GF-D8 (cell line): ENCODE data around the gene TTC3.
"Not testable (repeated sequence)": the region's sequence is repeated elsewhere in the genome, so short reads cannot be mapped to it uniquely, and the experiment has no call there.

ENCODE experiments used
- DNase-seq: peaks from one replicate; lab custom pipeline; 2025; lab: John Stamatoyannopoulos, UW

TTC3 gene

DNA sequence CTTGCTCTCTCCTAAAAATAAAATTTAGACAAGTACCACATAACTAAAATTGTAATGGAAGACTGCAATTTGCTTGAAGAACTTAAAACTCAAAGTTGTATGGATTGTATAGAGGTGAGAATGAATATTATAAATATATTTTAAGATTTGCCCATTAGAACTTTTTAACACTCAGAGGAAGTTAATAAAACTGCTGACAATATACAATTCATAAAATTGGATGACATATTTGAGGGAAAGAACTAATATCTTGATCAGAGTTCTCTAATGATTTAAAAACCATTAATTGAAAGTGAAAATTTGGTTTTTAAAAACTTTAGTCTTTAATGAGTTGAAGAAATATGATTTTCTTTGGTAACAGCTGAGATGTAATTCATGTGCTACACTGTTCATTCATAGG lies 20.9 kb downstream of the TTC3 start:
- DNase-seq = no peak

DNA sequence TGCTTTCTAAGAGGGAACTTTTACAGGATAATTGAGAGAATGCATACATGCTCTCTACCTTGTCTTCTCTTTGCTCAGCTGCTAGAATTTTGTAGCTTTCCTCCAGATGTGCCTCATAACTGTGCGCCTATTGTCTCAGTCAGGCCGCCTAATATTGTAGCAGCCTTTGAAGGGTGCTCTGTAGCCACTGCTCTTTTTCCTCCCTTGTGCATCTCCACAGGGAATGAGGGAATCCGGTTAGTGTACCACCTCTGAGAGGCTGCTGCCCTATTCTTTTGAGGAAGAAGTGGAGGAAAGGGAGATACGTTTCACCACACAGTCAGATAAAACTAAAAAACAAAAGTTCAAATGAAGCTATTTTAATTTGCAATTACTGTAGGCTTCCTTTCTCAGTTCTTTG lies 22.8 kb downstream of the TTC3 start:
- DNase-seq = no peak

DNA sequence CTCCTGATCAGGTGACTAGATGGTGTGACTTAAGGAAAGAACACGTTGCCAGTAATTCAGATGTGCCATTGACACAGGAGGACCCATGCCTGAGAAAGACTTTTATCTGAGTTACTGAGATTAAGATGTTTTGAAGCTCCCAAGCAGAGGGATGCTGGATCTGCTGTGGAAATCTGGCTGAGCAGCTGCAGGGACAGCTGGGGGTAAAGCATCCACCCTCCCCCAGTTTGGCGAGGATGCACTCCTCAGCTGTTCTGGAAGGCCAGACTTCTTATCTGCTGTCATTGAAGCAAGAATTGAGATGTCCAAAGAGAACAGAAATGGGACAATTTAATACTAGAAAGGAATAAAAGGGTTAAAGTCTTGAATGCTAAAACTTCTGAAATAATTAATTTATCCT lies 25.7 kb downstream of the TTC3 start:
- DNase-seq = no peak

DNA sequence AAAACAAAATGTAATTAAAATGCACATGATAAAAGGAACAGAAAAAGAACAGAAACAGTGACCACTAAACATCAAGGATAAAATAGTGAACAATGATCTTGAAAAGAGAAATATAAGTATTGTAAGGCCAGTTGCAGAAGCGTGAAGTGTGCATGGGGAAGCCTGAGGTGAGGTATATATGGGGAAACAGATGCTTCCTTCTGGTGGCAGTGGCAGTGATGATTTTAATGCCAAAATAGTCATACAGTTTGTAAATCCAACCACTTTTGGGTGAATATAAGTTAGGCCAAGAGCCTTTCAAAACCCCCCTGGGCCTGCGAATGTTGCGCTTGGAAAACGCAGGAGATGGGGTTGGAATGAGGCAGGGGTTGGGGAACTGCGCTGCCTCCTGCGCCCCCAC lies 27.3 kb downstream of the TTC3 start:
- DNase-seq = no peak

DNA sequence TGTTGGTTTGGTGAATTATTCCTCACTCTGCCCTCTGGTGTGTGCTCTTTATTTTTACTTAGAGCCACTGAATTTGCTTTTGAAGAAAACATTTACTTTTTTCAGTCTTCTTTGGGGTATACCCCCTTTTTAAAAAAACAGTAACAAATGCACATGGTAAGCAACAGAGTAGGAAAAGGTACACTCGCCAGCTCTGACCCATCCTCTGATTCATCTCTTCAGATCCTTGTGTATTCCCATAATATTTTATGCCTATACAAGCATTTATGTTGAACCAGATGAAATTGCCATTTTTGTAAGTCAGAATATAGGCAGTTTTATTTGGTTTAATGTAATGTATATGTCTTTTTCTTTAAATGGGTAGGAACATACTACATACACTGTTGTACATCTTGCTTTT lies 28.3 kb downstream of the TTC3 start:
- no peak for DNase-seq

DNA sequence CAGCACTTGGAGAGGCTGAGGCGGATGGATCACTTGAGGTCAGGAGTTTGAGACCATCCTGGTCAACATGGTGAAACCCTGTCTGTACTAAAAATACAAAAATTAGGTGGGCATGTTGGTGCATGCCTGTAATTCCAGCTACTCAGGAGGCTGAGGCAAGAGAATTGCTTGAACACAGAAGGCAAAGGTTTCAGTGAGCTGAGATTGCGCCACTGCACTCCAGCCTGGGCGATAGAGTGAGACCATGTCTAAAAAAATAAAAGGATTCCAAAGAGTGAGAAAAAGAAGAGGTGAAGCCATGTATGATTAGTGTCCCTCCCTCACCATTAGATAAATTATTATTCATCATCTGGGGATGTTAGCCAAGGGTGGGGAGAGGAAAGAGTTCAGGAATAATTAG lies 29.7 kb downstream of the TTC3 start:
- not testable (repeated sequence) for DNase-seq

DNA sequence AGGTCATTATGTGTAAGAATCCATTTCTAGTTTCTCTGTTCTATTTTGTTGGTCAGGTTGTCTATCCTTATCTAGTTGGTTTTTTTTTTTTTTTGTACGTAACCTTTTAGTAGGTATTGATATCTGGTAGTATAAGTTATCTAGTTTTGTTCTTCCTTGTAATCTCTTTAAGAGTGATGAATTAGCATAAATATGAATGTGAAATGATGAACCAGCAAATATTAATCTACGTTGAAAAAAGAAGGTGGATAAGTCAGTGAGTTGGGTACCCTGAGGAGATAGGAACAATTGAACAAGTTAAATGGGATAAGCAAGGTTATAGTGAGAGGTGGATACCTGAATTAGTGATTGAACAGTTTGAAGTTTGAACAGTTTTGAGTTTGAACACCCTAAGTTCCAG lies 33.9 kb downstream of the TTC3 start:
- no peak for DNase-seq

DNA sequence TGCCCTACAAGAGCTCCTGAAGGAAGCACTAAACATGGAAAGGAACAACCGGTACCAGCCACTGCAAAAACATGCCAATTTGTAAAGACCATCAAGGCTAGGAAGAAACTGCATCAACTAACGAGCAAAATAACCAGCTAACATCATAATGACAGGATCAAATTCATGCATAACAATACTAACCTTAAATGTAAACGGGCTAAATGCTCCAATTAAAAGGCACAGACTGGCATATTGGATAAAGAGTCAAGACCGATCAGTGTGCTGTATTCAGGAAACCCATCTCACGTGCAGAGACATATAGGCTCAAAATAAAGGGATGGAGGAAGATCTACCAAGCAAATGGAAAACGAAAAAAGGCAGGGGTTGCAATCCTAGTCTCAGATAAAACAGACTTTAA lies 38.0 kb downstream of the TTC3 start:
- not testable (repeated sequence) for DNase-seq

DNA sequence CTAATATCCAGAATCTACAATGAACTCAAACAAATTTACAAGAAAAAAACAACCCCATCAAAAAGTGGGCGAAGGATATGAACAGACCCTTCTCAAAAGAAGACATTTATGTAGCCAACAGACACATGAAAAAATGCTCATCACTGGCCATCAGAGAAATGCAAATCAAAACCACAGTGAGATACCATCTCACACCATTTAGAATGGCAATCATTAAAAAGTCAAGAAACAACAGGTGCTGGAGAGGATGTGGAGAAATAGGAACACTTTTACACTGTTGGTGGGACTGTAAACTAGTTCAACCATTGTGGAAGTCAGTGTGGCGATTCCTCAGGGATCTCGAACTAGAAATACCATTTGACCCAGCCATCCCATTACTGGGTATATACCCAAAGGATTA lies 41.2 kb downstream of the TTC3 start:
- DNase-seq = not testable (repeated sequence)

DNA sequence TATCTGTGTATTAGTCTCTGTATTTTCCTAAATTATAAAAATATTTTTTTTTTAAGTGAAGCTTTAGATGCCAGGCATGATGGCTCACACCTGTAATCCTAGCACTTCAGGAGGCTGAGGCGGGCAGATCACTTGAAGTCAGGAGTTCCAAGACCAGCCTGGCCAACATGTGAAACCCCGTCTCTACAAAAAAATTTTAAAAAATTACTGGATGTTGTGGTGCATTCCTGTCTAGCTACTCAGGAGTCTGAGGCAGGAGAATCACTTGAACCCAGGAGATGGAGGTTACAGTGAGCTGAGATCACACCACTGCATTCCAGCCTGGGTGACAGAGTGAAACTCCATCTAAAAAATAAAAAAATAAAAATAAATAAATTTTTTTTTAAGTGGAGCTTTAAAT lies 43.4 kb downstream of the TTC3 start:
- not testable (repeated sequence) for DNase-seq

DNA sequence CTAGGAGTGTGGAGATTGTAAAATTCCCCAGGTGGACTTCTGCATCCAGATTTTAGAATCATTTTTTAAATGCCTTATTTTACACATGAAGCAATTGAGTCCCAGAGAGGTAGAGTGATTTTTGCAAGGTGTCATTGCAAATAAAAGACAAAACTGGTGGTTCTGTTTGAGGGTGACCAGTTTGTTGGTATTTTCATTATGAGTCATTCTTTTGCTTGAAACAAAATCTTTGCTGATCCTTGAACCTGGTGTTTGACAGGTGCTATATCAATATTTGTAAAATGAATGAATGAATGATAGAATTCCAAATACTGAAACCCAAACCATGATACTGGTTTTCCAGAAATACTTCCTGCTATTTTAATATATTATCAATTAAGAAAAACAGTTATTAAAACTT lies 44.1 kb downstream of the TTC3 start:
- no peak for DNase-seq

DNA sequence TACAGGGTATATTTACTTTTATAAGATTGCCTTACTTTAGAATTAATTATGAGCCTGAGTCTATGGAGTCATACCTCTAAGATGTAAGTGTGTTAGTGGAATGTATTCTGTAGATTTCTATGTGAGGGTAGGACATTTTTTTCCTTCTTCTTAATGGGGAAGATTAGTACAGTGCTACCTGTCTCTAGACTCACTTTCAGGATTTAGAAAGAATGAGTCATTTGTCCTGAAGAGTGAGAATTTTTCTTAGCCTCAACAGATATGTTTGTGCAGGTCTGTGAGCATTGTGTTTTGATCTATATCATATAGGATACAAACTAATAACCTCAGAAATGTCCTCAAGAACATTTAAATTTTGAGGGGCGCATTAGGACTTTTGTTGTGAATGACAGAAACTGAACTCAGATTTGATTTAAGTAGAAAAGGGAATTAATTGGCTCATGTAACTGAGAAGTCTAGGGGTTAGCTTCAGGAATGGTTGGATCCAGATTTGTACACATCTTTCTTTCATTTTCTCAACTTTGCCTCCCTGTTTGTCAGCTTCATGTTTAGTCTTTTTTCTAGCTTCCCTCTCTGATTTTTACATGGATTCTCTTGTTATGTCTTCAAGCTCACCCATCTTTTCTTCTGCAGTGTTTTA lies 45.3 kb downstream of the TTC3 start:
- no peak for DNase-seq

DNA sequence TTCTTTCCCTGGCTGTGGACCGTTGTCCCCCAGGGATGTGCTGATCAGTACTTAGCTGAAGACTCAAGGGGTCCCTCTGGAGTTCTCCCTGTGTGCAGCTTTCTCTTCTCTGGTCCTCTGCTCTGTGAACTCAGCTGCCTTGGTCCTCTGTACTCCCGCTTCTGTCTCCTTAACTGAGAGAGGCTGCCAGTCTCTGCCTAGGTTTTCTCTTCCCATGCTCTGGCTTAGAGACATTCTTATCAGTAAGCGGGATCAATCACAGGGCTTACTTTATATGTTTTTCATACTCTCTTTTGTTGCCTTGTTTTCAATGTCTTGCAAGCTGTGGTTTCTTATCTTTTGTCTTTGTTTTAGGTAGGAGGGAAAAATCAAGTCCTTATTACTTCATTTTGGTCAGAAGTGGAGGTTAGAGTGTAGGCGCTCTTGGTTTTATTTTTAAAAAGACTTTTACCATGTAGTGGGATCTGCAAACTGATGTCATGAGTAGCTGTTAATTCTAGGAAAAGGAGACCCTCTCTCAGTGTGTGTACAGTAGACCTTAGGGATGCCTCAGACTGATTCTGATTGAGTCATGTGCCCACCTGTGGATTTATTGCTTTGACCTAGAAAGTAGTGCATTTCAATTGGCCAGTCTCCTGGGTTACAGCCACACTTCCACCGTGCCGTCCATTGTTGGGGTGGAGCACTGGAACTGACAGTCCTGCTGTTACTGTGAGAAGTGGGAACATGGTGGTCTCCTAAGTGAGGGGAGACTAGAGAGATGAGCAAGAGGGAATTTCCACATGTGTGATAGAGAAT lies 46.6 kb downstream of the TTC3 start:
- DNase-seq = no peak

DNA sequence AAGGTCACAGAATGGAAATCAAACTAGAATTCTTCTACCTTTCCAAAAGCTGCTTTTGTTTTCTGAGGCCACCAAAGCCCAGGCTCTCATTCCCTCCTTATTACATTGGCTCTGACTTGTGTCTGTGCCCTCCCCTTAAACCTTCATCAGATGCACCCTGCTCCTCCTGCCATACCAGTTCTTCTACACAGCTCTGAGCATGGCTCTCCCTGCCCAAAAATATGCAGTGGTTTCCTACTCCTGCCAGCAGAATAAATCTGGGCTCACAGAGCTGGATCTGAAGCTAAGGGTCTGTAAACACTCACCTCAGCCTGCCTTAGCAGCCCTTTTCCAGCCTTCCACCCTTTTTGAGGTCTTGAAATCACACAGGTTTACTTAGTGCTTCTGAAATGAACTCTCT lies 55.0 kb downstream of the TTC3 start:
- DNase-seq = no peak

DNA sequence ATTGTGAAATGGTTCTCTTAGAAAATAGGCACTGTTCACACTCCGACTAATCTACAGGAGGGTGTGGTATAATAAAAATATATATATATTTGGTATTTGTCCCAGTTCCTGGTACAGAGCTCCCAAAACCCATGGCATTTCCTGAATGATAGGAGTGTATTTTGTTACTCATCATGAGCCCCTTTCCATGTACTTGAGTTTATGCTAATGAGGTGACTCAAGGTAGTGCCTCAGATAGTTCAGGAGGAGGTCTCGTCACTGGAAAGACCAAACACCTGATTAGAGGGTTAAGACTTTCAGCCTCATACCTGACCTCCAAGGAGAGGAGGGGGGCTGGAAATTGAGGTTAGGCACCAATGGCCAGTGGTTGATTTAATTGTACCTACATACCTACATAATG lies 57.9 kb downstream of the TTC3 start:
- no peak for DNase-seq

DNA sequence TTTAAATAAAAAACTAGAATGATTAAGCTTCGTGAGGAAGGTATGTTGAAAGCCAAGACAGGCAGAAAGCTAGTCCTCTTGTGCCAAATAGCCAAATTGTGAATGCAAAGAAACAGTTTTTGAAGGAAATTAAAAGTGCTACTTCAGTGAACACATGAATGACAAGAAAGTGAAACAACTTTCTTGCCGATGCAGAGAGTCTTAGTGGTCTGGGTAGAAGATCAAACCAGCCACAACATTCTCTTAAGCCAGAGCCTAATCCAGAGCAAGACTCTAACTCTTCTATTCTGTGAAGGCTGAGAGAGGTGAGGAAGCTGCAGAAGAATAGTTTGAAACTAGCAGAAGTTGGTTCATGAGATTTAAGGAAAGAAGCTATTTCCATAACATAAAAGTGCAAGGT lies 63.2 kb downstream of the TTC3 start:
- DNase-seq = no peak

DNA sequence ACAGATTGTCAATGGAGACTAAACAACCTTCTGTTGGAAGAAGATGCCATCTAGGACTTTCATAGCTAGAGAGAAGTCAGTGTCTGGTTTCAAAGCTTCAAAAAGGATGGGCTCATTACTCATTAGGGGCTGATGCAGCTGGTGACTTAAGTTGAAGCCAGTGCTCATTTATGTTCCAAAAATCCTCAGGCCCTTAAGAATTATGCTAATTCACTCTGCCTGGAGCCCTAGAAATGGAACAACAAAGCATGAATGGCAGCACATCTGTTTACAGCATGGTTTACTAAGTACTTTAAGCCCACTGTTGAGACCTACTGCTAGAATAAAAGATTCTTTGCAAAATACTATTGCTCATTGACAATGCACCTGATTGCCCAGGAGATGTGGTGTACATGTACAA lies 63.7 kb downstream of the TTC3 start:
- DNase-seq = no peak

DNA sequence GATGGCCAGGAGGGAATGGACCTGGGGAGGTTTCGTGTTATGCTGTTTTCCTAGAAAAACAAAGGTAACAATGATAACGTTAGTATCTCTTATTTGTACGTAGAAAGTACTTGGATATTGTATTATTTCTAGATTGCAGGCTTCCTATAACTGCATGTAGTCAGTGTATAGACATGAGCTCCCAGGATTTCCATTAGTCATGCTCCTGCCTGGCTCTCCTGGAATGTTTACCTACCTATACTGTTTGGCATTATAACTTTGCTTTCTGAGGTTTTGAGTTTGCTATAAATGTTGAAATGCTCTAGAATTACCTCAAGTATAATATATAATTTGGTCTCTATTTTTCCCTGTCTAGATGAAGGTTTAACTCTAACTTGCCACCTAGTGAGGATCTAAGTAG lies 66.1 kb downstream of the TTC3 start:
- DNase-seq = no peak

DNA sequence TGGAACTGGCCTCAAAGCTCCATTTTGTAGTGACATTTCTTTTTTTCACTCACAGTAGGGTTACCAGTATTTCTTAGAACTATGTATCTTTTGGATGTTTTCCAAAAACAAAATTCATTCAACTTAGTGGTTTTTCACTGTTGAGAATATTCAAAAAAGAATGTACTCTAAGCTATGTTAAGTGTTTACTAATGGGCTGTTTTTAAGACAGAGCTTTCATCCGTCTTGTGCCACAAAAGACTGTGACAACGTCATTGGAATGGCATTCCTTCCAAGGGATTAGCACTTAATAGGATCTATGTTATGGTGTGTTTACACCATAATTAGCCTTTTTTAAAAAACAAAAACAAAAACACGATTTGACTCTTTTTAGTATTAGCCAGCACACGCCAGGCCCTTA lies 66.8 kb downstream of the TTC3 start:
- no peak for DNase-seq

DNA sequence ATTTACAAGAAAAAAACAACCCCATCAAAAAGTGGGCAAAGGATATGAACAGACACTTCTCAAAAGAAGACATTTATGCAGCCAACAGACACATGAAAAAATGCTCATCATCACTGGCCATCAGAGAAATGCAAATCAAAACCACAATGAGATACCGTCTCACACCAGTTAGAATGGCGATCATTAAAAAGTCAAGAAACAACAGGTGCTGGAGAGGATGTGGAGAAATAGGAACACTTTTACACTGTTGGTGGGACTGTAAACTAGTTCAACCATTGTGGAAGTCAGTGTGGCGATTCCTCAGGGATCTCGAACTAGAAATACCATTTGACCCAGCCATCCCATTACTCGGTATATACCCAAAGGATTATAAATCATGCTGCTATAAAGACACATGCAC lies 70.3 kb downstream of the TTC3 start:
- not testable (repeated sequence) for DNase-seq

DNA sequence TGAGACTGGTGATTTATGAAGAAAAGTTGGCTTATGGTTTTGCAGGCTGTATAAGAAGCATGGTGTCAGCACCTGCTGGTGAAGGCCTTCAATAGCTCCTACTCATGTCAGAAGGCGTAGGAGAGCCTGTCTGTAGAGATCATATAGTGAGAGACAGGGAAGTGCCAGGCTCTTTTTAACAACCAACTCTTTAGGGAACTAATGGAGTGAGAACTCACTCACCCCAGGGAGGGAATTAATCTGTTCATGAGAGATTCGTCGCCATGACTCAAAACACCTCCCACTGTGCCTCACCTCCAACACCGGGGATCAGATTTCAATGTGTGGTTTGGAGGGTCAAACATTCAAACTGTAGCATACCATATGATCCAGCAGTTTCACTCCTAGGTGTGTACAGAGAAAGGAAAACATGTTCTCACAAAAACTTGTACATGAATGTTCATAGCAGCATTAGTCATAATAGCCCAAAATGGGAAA lies 72.6 kb downstream of the TTC3 start:
- DNase-seq = no peak

DNA sequence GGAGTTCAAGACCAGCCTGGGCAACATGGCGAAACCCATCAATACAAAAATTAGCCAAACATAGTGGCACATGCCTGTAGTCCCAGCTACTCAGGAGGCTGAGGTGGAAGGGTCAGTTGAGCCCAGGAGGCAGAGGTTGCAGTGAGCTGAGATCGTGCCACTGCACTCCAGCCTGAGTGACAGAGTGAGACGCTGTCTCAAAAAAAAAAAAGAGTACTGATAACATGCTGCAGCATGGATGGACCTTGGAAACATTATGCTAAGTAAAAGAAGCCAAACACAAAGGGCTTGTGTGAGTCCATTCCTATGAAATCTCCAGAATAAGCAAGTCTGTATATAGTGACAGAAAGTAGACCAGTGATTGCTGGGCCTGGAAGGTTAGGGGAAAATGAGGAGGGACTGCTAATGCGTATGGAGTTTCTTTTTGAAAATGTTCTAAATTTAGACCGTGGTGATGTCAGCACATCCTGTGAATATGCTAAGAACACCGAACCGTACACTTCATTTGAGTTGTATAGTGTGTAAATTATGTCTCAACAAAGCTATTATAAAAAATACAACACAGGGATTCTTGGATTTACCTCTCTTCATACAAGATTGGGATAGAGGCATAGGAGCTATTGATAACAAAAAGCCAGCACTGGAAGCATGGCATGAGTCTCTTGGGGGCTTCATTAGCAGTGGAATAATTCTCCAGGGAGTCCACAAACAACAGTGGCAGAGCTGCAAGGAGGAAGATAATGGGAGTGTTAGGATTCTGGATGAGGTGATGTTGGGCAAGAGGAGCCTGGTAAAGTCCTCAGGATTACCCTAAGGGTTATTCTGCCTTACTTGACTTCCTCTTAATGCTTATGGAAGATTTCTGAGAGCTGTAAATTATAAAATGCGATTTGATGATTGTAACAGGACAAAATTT lies 73.5 kb downstream of the TTC3 start:
- no peak for DNase-seq

DNA sequence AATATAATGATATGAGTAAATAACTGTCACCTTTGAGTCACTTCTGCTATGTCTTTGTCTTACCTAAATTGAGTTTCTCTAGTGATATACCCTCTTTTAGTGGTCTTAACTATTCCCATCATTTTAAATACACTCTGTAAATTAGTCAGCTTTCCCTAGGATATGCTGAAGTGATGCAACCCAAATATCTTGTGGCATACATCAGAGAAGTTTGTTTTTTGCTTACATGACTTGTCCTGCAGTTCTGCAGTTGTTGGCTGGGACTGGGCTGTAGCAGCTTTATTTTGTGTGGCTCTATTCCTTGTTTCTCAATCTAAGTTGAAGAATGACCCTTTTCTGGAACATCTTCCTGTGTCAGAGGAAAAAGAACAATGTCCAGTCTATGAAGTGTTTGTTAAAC lies 76.4 kb downstream of the TTC3 start:
- no peak for DNase-seq
